HCT116 (cell line): ENCODE measurements around the gene JAK2. TPM values are rescaled to one million over a fixed set of nuclear protein-coding genes. Genes with fewer than 3 reads are reported as not detected.

Experiments
- ATAC-seq: fragments of 200-7000 bp; cut with Tn5 transposase; 2 replicates; pipeline ENCODE4 v1.9.1; 2020; ENCODE audit warnings: mild to moderate bottlenecking, moderate library complexity
- BruUV-seq: library from RNA; stranded (reverse); fragments of 400-500 nt; replicated peaks from 2 replicates; lab custom pipeline; 2021; lab: Mats Ljungman, UMichigan
- CTCF ChIA-PET: fragments of 300-600 bp; sonication (Branson Sonifier 250); formaldehyde crosslinking; loops from one replicate; lab custom pipeline; 2021; ENCODE audit warnings: antibody characterized with exemption; lab: Charles Lee
- POLR2A ChIA-PET: fragments of 300-600, 350-600 bp; sonication (Branson Sonifier 250); formaldehyde crosslinking; loops from one replicate; lab custom pipeline; 2021; ENCODE audit warnings: antibody characterized with exemption; lab: Charles Lee
- RAD21 ChIA-PET, 2 experiments: fragments of 300-600 bp; sonication (Branson Sonifier 250); formaldehyde crosslinking; loops; one replicate each; lab custom pipeline; 2023; ENCODE audit warnings: low total read pairs in 2 of 2; ENCODE audit not compliant: uncharacterized antibody in 2 of 2, unreplicated experiment in 2 of 2, low non-redundant PET in 1 of 2; lab: Charles Lee
- DNase-seq: peaks from one replicate; pipeline ENCODE4 v3.0.0-alpha.2; 2010; ENCODE audit warnings: low read depth, low spot score
- H2AFZ ChIP-seq: fragments of 200-600 bp; shearing (Covaris generic), sonication (generic); 2 replicates; pipeline ENCODE4 v1.6.1; 2017; ENCODE audit warnings: low read depth, mixed run types, mixed read lengths, antibody characterized with exemption, low read length; ENCODE audit not compliant: poor library complexity, severe bottlenecking
- H3K27ac ChIP-seq: 2 replicates; pipeline ENCODE4 v1.5.1; 2012; ENCODE audit warnings: low read depth, low read length
- H3K27me3 ChIP-seq: fragments of 200-600 bp; sonication (generic); 2 replicates; pipeline ENCODE4 v1.6.1; 2016; ENCODE audit warnings: mixed run types, low read length, mixed read lengths; ENCODE audit not compliant: insufficient read depth
- H3K36me3 ChIP-seq, 2 experiments: fragments of 200-500 bp in 1 of 2; fragments of 200-600 bp in 1 of 2; sonication (Bioruptor generic) in 1 of 2; sonication (generic) in 1 of 2; 2 replicates each; pipeline versions ENCODE4 v1.5.1 to v1.6.1; 2014 to 2016; ENCODE audit warnings: low read length in 2 of 2, inconsistent platforms in 1 of 2, mixed read lengths in 1 of 2, mixed run types in 1 of 2; ENCODE audit not compliant: insufficient read depth in 2 of 2, control insufficient read depth in 1 of 2
- H3K4me1 ChIP-seq, 2 experiments: fragments of 200-600 bp in 1 of 2; sonication (generic) in 1 of 2; 2 replicates each; pipeline versions ENCODE4 v1.5.1 to v1.6.1; 2012 to 2017; ENCODE audit warnings: low read length in 2 of 2, inconsistent platforms in 1 of 2, mild to moderate bottlenecking in 1 of 2, mixed read lengths in 1 of 2, mixed run types in 1 of 2, moderate library complexity in 1 of 2; ENCODE audit not compliant: insufficient read depth in 2 of 2, control insufficient read depth in 1 of 2
- H3K4me2 ChIP-seq: fragments of 200-600 bp; sonication (generic); 2 replicates; pipeline ENCODE4 v1.6.1; 2017; ENCODE audit warnings: mixed run types, low read length, mixed read lengths
- H3K4me3 ChIP-seq, 2 experiments: fragments of 200-600 bp in 1 of 2; sonication (generic) in 1 of 2; replicated peaks in 1 of 2; 2 replicates each; pipeline ENCODE4 v1.5.1; 2011 to 2016; ENCODE audit warnings: low read length in 2 of 2, control low read depth in 1 of 2, low read depth in 1 of 2, mild to moderate bottlenecking in 1 of 2, mixed read lengths in 1 of 2, mixed run types in 1 of 2
- H3K79me2 ChIP-seq: fragments of 200-600 bp; sonication (generic); 2 replicates; pipeline ENCODE4 v1.6.1; 2017; ENCODE audit warnings: mild to moderate bottlenecking, mixed run types, low read length, moderate library complexity, mixed read lengths; ENCODE audit not compliant: insufficient read depth
- H3K9ac ChIP-seq: fragments of 200-600 bp; sonication (generic); 2 replicates; pipeline ENCODE4 v1.6.1; 2016; ENCODE audit warnings: low read length, mixed read lengths
- H3K9me2 ChIP-seq: fragments of 200-600 bp; sonication (generic), shearing (Covaris generic); 2 replicates; pipeline ENCODE4 v1.6.1; 2017; ENCODE audit warnings: mixed run types, mild to moderate bottlenecking, moderate library complexity; ENCODE audit not compliant: insufficient read depth
- H3K9me3 ChIP-seq, 2 experiments: fragments of 200-500 bp in 1 of 2; fragments of 200-600 bp in 1 of 2; sonication (Bioruptor generic) in 1 of 2; sonication (generic) in 1 of 2; 2 replicates each; pipeline ENCODE4 v1.6.1; 2014 to 2017; ENCODE audit warnings: low read length in 2 of 2, mixed read lengths in 2 of 2, inconsistent platforms in 1 of 2, low read depth in 1 of 2, mild to moderate bottlenecking in 1 of 2, mixed run types in 1 of 2, moderate library complexity in 1 of 2; ENCODE audit not compliant: control insufficient read depth in 1 of 2, insufficient read depth in 1 of 2
- H4K20me1 ChIP-seq: fragments of 200-600 bp; sonication (generic), shearing (Covaris generic); 2 replicates; pipeline ENCODE4 v1.6.1; 2017; ENCODE audit warnings: mixed run types, mild to moderate bottlenecking, moderate library complexity; ENCODE audit not compliant: insufficient read depth
- ATF3 ChIP-seq: IDR thresholded peaks from 2 replicates; pipeline ENCODE4 v1.6.1; 2012
- CBX3 ChIP-seq: IDR thresholded peaks from 2 replicates; pipeline ENCODE4 v1.6.1; 2012; ENCODE audit warnings: low read depth
- CTCF ChIP-seq, 3 experiments: fragments of 200-600 bp in 1 of 3; sonication (generic) in 1 of 3; IDR thresholded peaks in 2 of 3; conservative IDR thresholded peaks in 1 of 3; 2 replicates each; pipeline ENCODE4 v1.5.1; 2012 to 2017; ENCODE audit warnings: low read depth in 2 of 3, low read length in 2 of 3, antibody characterized with exemption in 1 of 3, borderline replicate concordance in 1 of 3, control low read depth in 1 of 3, mild to moderate bottlenecking in 1 of 3, mixed read lengths in 1 of 3, mixed run types in 1 of 3, moderate library complexity in 1 of 3; ENCODE audit not compliant: insufficient read depth in 1 of 3
- EGR1 ChIP-seq: IDR thresholded peaks from 2 replicates; pipeline ENCODE4 v1.6.1; 2012; ENCODE audit warnings: low read depth
- ELF1 ChIP-seq: IDR thresholded peaks from 2 replicates; pipeline ENCODE4 v1.6.1; 2012; ENCODE audit warnings: low read depth, borderline replicate concordance
- EZH2 ChIP-seq: fragments of 200-600 bp; sonication (generic); IDR thresholded peaks from 2 replicates; pipeline ENCODE4 v1.6.1; 2017; ENCODE audit warnings: antibody characterized with exemption, mixed run types
- FOSL1 ChIP-seq: IDR thresholded peaks from 2 replicates; pipeline ENCODE4 v1.6.1; 2012; ENCODE audit warnings: low read depth
- MAX ChIP-seq: IDR thresholded peaks from 2 replicates; pipeline ENCODE4 v1.6.1; 2012
- POLR2A ChIP-seq: IDR thresholded peaks from 2 replicates; pipeline ENCODE4 v1.7.0; 2011; ENCODE audit warnings: borderline replicate concordance; ENCODE audit not compliant: insufficient read depth, insufficient read length; ENCODE audit errors: extremely low read depth
- POLR2AphosphoS5 ChIP-seq: IDR thresholded peaks from 2 replicates; pipeline ENCODE4 v1.6.1; 2011; ENCODE audit warnings: mild to moderate bottlenecking, low read depth, low read length, moderate library complexity
- REST ChIP-seq: IDR thresholded peaks from 2 replicates; pipeline ENCODE4 v1.6.1; 2012; ENCODE audit warnings: low read depth
- SRF ChIP-seq: IDR thresholded peaks from 2 replicates; pipeline ENCODE4 v1.6.1; 2012; ENCODE audit warnings: low read depth
- TCF7L2 ChIP-seq: IDR thresholded peaks from 2 replicates; pipeline ENCODE4 v1.7.0; 2011; ENCODE audit warnings: borderline replicate concordance, inconsistent platforms; ENCODE audit not compliant: insufficient read depth, insufficient read length; ENCODE audit errors: extremely low read depth
- ZFX ChIP-seq: fragments of 450-650 bp; IDR thresholded peaks from 2 replicates; pipeline ENCODE4 v1.6.1; 2017
- intact Hi-C: fragments of 100-400 bp; cut with micrococcal nuclease; formaldehyde crosslinking; loops from 2 replicates; pipeline ENCODE4 v1.10.0; 2022
- total RNA-seq: library from RNA; stranded (reverse); gene quantifications from one replicate; pipeline ENCODE4 v1.2.1, GENCODE V29; 2021; ENCODE audit not compliant: unreplicated experiment

JAK2 gene
- total RNA-seq, 1 experiment from 2014 or later: 4.6 TPM

- Histone ChIP-seq H3K27me3 (no peaks in the 10 kb centered on the region), H3K27ac (no peak overlapping the region)
- intact Hi-C loops: no loop called here
- TF ChIP-seq CBX3: no peak
- no peak for TF ChIP-seq EGR1
- no peak for TF ChIP-seq EZH2
- TF ChIP-seq POLR2AphosphoS5: no peak
- TF ChIP-seq FOSL1: no peak
- TF ChIP-seq ZFX: no peak
- TF ChIP-seq ATF3: no peak
- TF ChIP-seq, all 23 proteins: peak for 0
- ATAC-seq: no peak
- no peaks in the 10 kb centered on the region for H3K79me2 ChIP-seq
- RAD21 ChIA-PET: no interaction called here
- H3K4me1 ChIP-seq: no peaks in the 10 kb centered on the region
- no peak overlapping the region for H3K4me3 ChIP-seq
- no peaks in the 10 kb centered on the region for H3K9me3 ChIP-seq
- CTCF ChIA-PET: no interaction called here
- no peaks in the 10 kb centered on the region for H4K20me1 ChIP-seq
- POLR2A ChIA-PET: no interaction called here
- no peak overlapping the region for H3K9ac ChIP-seq
- no peaks in the 10 kb centered on the region for H3K9me2 ChIP-seq
- BruUV-seq: no TSS peak
- H3K36me3 ChIP-seq: no peaks in the 10 kb centered on the region
- DNase-seq: no peak
- no peak overlapping the region for H2AFZ ChIP-seq
- no peak overlapping the region for H3K4me2 ChIP-seq
These were observed 47.6 kb upstream of the JAK2 start for GRCh38 chr9:4937446-4937845.

- DNase-seq: no peak
- ChIA-PET CTCF (no interaction called here), RAD21 (no interaction called here)
- no peaks in the 10 kb centered on the region for H4K20me1 ChIP-seq
- no peak overlapping the region for H3K4me3 ChIP-seq
- H3K4me1 ChIP-seq: no peaks in the 10 kb centered on the region
- no peaks in the 10 kb centered on the region for H3K9me2 ChIP-seq
- H2AFZ ChIP-seq: no peak overlapping the region
- H3K36me3 ChIP-seq: no peaks in the 10 kb centered on the region
- H3K27me3 ChIP-seq: no peaks in the 10 kb centered on the region
- no peaks in the 10 kb centered on the region for H3K79me2 ChIP-seq
- H3K4me2 ChIP-seq: no peak overlapping the region
- ATAC-seq: no peak
- BruUV-seq: no TSS peak
- intact Hi-C loops: no loop called here
- no peaks in the 10 kb centered on the region for H3K9me3 ChIP-seq
- H3K27ac ChIP-seq: no peak overlapping the region
- TF ChIP-seq CTCF (IDR thresholded peaks at IDR 0.05 in 2 of 3, conservative IDR thresholded peaks at IDR 0.05 in 1 of 3; ENCODE audit: borderline replicate concordance in 1 of 3, insufficient read depth in 1 of 3, low read depth in 2 of 3, low read length in 2 of 3) (no peak), MAX (no peak), ELF1 (no peak), POLR2A (no peak), FOSL1 (no peak), REST (no peak), EGR1 (no peak), TCF7L2 (no peak), SRF (no peak)
- TF ChIP-seq, all 23 proteins: peak for 0
- POLR2A ChIA-PET: no interaction called here
- H3K9ac ChIP-seq: no peak overlapping the region
These were observed 46.6 kb upstream of the JAK2 start for GRCh38 chr9:4938496-4938895.
